ENCODE measurements around the gene ADAM19.

DNA sequence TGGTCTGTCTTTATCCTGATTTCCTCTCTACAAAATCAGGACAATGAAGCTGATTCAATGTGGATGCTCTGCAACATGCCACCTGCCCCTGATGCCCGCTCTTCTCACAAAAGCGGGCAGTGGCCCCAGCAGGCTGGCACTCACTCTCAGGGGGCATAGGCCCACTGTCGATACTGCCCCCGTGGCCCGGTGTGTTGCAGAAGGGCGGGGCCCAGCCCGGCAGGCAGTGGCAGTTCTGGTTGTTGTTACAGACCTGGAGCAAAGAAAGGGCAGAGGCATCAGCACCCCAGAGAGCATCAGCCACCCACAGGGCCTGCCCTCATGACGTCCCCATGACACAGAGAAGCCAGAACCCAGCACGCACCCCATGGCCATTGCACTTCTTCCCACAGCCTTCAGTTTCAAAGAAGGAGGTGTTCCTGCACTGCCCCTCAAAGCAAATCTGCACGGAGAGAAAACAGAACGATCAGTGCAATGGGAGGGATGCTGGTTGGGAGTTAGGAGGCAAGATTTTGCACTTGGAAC is 84.0 kb downstream of the ADAM19 start:
- no peak for TF ChIP-seq POLR2AphosphoS5 (IDR thresholded peaks at IDR 0.05; ENCODE audit: insufficient read depth in 1 of 2, low read depth in 1 of 2)
- TF ChIP-seq, protein P1, sequence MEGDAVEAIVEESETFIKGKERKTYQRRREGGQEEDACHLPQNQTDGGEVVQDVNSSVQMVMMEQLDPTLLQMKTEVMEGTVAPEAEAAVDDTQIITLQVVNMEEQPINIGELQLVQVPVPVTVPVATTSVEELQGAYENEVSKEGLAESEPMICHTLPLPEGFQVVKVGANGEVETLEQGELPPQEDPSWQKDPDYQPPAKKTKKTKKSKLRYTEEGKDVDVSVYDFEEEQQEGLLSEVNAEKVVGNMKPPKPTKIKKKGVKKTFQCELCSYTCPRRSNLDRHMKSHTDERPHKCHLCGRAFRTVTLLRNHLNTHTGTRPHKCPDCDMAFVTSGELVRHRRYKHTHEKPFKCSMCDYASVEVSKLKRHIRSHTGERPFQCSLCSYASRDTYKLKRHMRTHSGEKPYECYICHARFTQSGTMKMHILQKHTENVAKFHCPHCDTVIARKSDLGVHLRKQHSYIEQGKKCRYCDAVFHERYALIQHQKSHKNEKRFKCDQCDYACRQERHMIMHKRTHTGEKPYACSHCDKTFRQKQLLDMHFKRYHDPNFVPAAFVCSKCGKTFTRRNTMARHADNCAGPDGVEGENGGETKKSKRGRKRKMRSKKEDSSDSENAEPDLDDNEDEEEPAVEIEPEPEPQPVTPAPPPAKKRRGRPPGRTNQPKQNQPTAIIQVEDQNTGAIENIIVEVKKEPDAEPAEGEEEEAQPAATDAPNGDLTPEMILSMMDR (IDR thresholded peaks at IDR 0.05): no peak
